BLaER1 treated with 17β-estradiol and CSF1 and Interleukin-3, amounts not matched to agents 10 nM and 100 nM (cell line): Measurements from ENCODE around the gene ACVR1.
A peak's percentile ranks its signal among the peaks of the same experiment; 100 is the strongest.
"Not testable (repeated sequence)": the region's sequence is repeated elsewhere in the genome, so short reads cannot be mapped to it uniquely, and the experiment has no call there.

Source experiments
- H3K27ac ChIP-seq, 11 experiments: shearing (Covaris generic); formaldehyde crosslinking; 2 replicates each; pipeline ENCODE4 v1.8.1; 2022
- H3K27me3 ChIP-seq, 11 experiments: shearing (Covaris generic); formaldehyde crosslinking; 2 replicates each; pipeline ENCODE4 v1.8.1; 2022
- H3K36me3 ChIP-seq, 11 experiments: shearing (Covaris generic); formaldehyde crosslinking; 2 replicates each; pipeline ENCODE4 v1.8.1; 2022
- H3K4me1 ChIP-seq, 10 experiments: shearing (Covaris generic); formaldehyde crosslinking; 2 replicates each; pipeline ENCODE4 v1.8.1; 2022
- H3K4me2 ChIP-seq, 11 experiments: shearing (Covaris generic); formaldehyde crosslinking; 2 replicates each; pipeline ENCODE4 v1.8.1; 2022
- H3K4me3 ChIP-seq, 10 experiments: shearing (Covaris generic); formaldehyde crosslinking; 2 replicates each; pipeline ENCODE4 v1.8.1; 2022
- H3K9ac ChIP-seq, 11 experiments: shearing (Covaris generic); formaldehyde crosslinking; 2 replicates each; pipeline ENCODE4 v1.8.1; 2022
- H3K9me3 ChIP-seq, 11 experiments: shearing (Covaris generic); formaldehyde crosslinking; replicated peaks in 1 of 11; 2 replicates each; pipeline ENCODE4 v1.8.1; 2022
- H4K20me1 ChIP-seq, 11 experiments: shearing (Covaris generic); formaldehyde crosslinking; 2 replicates each; pipeline ENCODE4 v1.8.1; 2022
- Cebpa-rat ChIP-seq, 11 experiments: shearing (Covaris generic); IDR thresholded peaks; 2 replicates each; pipeline ENCODE4 v1.8.1; 2022

ACVR1 gene

GRCh38 chr2:157761520-157761919 lies 114.6 kb downstream of the ACVR1 start:
- H3K9ac ChIP-seq = no peak overlapping the region
- H3K4me1 ChIP-seq = no peaks in the 10 kb centered on the region
- H3K9me3 ChIP-seq = peaks cover 8 to 18% (median 13%) of the 10 kb centered on the region in 11 experiments; a peak in 18 of 22 replicates
- H3K4me3 ChIP-seq = no peak overlapping the region
- no peak for TF ChIP-seq Cebpa-rat (IDR thresholded peaks at IDR 0.05)
- peaks cover 13 to 93% (median 32%) of the 10 kb centered on the region in 11 experiments; a peak in 19 of 22 replicates for H3K36me3 ChIP-seq
- no peaks in the 10 kb centered on the region for H3K27me3 ChIP-seq
- no peak overlapping the region for H3K4me2 ChIP-seq
- H3K27ac ChIP-seq = no peak overlapping the region
- no peaks in the 10 kb centered on the region for H4K20me1 ChIP-seq

GRCh38 chr2:157760949-157761348 lies 115.2 kb downstream of the ACVR1 start:
- H3K36me3 ChIP-seq = peaks cover 8 to 93% (median 32%) of the 10 kb centered on the region in 11 experiments; a peak in 20 of 22 replicates
- TF ChIP-seq Cebpa-rat (IDR thresholded peaks at IDR 0.05) = no peak
- H3K4me2 ChIP-seq = no peak overlapping the region
- peaks cover 10 to 24% (median 18%) of the 10 kb centered on the region in 11 experiments; a peak in 18 of 22 replicates for H3K9me3 ChIP-seq
- no peaks in the 10 kb centered on the region for H3K4me1 ChIP-seq
- no peak overlapping the region for H3K9ac ChIP-seq
- no peak overlapping the region for H3K4me3 ChIP-seq
- no peak overlapping the region for H3K27ac ChIP-seq
- H4K20me1 ChIP-seq = no peaks in the 10 kb centered on the region
- H3K27me3 ChIP-seq = no peaks in the 10 kb centered on the region

- Histone ChIP-seq H3K27ac (no peak overlapping the region), H3K9ac (no peak overlapping the region), H3K36me3 (peaks cover 4 to 93% (median 27%) of the 10 kb centered on the region in 11 experiments; a peak in 18 of 22 replicates), H3K9me3 (peaks cover 18 to 35% (median 28%) of the 10 kb centered on the region in 11 experiments; a peak in 19 of 22 replicates), H3K4me1 (no peaks in the 10 kb centered on the region), H4K20me1 (no peaks in the 10 kb centered on the region), H3K4me3 (no peak overlapping the region), H3K27me3 (no peaks in the 10 kb centered on the region), H3K4me2 (no peak overlapping the region)
- TF ChIP-seq Cebpa-rat (IDR thresholded peaks at IDR 0.05) = no peak
Measured at GRCh38 chr2:157759855-157760254, 116.3 kb downstream of the ACVR1 start.

GRCh38 chr2:157758586-157758985 lies 117.5 kb downstream of the ACVR1 start:
- no peaks in the 10 kb centered on the region for H4K20me1 ChIP-seq
- no peak overlapping the region for H3K27ac ChIP-seq
- H3K4me2 ChIP-seq = no peak overlapping the region
- no peak overlapping the region for H3K9ac ChIP-seq
- H3K9me3 ChIP-seq = peaks cover 19 to 38% (median 28%) of the 10 kb centered on the region in 11 experiments; a peak in 19 of 22 replicates
- no peaks in the 10 kb centered on the region for H3K27me3 ChIP-seq
- H3K4me3 ChIP-seq = no peak overlapping the region
- TF ChIP-seq Cebpa-rat (IDR thresholded peaks at IDR 0.05) = no peak
- peaks cover 0 to 93% (median 23%) of the 10 kb centered on the region in 11 experiments; a peak in 17 of 22 replicates for H3K36me3 ChIP-seq
- H3K4me1 ChIP-seq = no peaks in the 10 kb centered on the region

GRCh38 chr2:157757500-157757899 lies 118.6 kb downstream of the ACVR1 start:
- Histone ChIP-seq H3K9me3 (peaks cover 19 to 38% (median 28%) of the 10 kb centered on the region in 11 experiments; a peak in 19 of 22 replicates), H3K36me3 (peaks cover 0 to 96% (median 22%) of the 10 kb centered on the region in 11 experiments; a peak in 16 of 22 replicates), H3K4me2 (no peak overlapping the region), H3K4me1 (no peaks in the 10 kb centered on the region), H3K9ac (no peak overlapping the region), H4K20me1 (no peaks in the 10 kb centered on the region), H3K4me3 (no peak overlapping the region), H3K27ac (no peak overlapping the region), H3K27me3 (no peaks in the 10 kb centered on the region)
- TF ChIP-seq Cebpa-rat (IDR thresholded peaks at IDR 0.05) = no peak

GRCh38 chr2:157756447-157756846 lies 119.7 kb downstream of the ACVR1 start:
- H3K4me2 ChIP-seq, H3K4me3 ChIP-seq, H3K9ac ChIP-seq, H3K4me1 ChIP-seq, H4K20me1 ChIP-seq, H3K27ac ChIP-seq, H3K27me3 ChIP-seq: not testable (repeated sequence)
- TF ChIP-seq Cebpa-rat (IDR thresholded peaks at IDR 0.05) = peak in 1 of 11 experiments; percentile 10; a peak in 1 of 22 replicates
- Histone ChIP-seq H3K36me3 (peaks cover 2 to 98% (median 27%) of the 10 kb centered on the region in 11 experiments; a peak in 17 of 22 replicates), H3K9me3 (peaks cover 19 to 38% (median 28%) of the 10 kb centered on the region in 11 experiments; a peak in 19 of 22 replicates)

GRCh38 chr2:157751462-157752058 lies 124.6 kb downstream of the ACVR1 start:
- H4K20me1 ChIP-seq = no peaks in the 10 kb centered on the region
- no peak overlapping the region for H3K9ac ChIP-seq
- no peak for TF ChIP-seq Cebpa-rat (IDR thresholded peaks at IDR 0.05)
- peaks cover 11 to 21% (median 16%) of the 10 kb centered on the region in 10 experiments; a peak in 19 of 20 replicates for H3K4me1 ChIP-seq
- no peaks in the 10 kb centered on the region for H3K27me3 ChIP-seq
- H3K36me3 ChIP-seq = peaks cover 15 to 79% (median 30%) of the 10 kb centered on the region in 11 experiments; a peak in 20 of 22 replicates
- no peak overlapping the region for H3K4me3 ChIP-seq
- H3K27ac ChIP-seq = no peak overlapping the region
- H3K4me2 ChIP-seq = peak overlapping the region in 1 of 11 experiments; percentile 5; a peak in 1 of 22 replicates
- H3K9me3 ChIP-seq = peaks cover 9 to 25% (median 16%) of the 10 kb centered on the region in 11 experiments; a peak in 17 of 22 replicates

GRCh38 chr2:157749684-157750083 lies 126.4 kb downstream of the ACVR1 start:
- peaks cover 11 to 21% (median 16%) of the 10 kb centered on the region in 10 experiments; a peak in 19 of 20 replicates for H3K4me1 ChIP-seq
- H4K20me1 ChIP-seq = no peaks in the 10 kb centered on the region
- TF ChIP-seq Cebpa-rat (IDR thresholded peaks at IDR 0.05) = no peak
- no peak overlapping the region for H3K9ac ChIP-seq
- no peak overlapping the region for H3K4me3 ChIP-seq
- H3K27ac ChIP-seq = no peak overlapping the region
- no peak overlapping the region for H3K4me2 ChIP-seq
- H3K27me3 ChIP-seq = no peaks in the 10 kb centered on the region
- peaks cover 7 to 77% (median 22%) of the 10 kb centered on the region in 11 experiments; a peak in 18 of 22 replicates for H3K36me3 ChIP-seq
- peaks cover 0 to 8% (median 0%) of the 10 kb centered on the region in 11 experiments; a peak in 3 of 22 replicates for H3K9me3 ChIP-seq

- Histone ChIP-seq H3K4me1 (peaks cover 11 to 21% (median 16%) of the 10 kb centered on the region in 10 experiments; a peak in 19 of 20 replicates), H3K4me3 (no peak overlapping the region), H4K20me1 (no peaks in the 10 kb centered on the region), H3K9me3 (peaks cover 0 to 8% (median 0%) of the 10 kb centered on the region in 11 experiments; a peak in 2 of 22 replicates), H3K36me3 (peaks cover 7 to 77% (median 22%) of the 10 kb centered on the region in 11 experiments; a peak in 18 of 22 replicates), H3K27ac (peak overlapping the region in 1 of 11 experiments; percentile 14; a peak in 1 of 22 replicates), H3K9ac (no peak overlapping the region), H3K27me3 (no peaks in the 10 kb centered on the region), H3K4me2 (peak overlapping the region in 9 of 11 experiments; percentile 10 to 48 (median 24); a peak in 15 of 22 replicates)
- no peak for TF ChIP-seq Cebpa-rat (IDR thresholded peaks at IDR 0.05)
Measured at GRCh38 chr2:157748371-157749142, 127.6 kb downstream of the ACVR1 start.
